GM21390 (cell line): ENCODE data around the gene LRRC3.

Experiments
- ATAC-seq: cut with Tn5 transposase; IDR thresholded peaks from one replicate; pipeline ENCODE4 v1.9.1; 2021; ENCODE audit not compliant: unreplicated experiment

LRRC3 gene

DNA sequence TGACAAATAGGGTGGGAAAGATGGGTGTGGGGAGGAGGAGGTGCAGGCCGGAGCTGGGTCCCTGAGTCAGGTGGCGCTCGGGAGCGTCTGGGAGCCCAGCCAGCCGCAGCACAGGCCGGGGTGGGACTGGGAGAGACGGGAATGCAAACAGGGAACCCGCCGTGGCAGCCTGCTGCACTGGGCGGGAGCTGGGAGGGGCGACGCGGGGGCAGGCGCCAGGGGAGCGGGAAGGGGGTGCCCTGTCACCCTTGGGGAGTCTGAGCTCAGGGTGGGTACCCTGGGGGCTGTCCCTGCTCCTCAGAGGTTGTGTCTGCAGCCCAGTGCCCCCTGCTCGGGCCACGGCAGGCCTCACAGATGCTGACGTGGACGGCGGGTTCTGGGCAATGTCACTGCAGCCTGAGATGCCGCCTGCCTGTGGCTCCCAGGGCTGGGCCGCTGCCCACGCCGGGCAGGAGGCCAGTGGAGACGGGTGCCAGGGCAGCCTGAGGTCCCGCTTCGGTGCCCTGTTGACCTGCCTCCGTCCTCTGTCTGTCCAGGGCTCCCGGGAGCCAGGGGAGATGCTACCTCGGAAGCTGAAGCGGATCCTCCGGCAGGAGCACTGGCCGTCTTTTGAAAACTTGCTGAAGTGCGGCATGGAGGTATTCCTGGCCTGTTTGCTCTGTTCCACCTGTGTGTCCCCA, 16.6 kb upstream of the LRRC3 start:
- no peak for ATAC-seq

DNA sequence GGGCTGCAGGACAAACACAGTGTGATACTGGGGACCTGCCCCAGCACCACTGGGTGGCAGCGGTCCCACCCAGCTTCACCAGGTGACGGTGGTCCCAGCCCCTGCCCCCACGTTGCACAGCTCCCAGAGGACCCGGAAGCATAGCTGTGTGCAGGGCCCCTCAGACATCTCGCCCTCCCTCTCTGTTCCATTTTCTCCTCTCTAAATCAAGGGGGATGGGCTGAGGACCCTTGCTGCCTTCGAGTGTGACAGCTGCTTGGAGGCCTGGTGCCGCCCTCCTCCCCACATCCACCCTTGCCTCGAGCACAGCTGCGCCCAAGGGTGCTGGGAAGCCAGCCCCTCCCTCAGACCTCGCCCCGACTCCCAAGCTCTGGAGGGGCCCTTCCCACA, 16.1 kb upstream of the LRRC3 start:
- ATAC-seq, result no peak

DNA sequence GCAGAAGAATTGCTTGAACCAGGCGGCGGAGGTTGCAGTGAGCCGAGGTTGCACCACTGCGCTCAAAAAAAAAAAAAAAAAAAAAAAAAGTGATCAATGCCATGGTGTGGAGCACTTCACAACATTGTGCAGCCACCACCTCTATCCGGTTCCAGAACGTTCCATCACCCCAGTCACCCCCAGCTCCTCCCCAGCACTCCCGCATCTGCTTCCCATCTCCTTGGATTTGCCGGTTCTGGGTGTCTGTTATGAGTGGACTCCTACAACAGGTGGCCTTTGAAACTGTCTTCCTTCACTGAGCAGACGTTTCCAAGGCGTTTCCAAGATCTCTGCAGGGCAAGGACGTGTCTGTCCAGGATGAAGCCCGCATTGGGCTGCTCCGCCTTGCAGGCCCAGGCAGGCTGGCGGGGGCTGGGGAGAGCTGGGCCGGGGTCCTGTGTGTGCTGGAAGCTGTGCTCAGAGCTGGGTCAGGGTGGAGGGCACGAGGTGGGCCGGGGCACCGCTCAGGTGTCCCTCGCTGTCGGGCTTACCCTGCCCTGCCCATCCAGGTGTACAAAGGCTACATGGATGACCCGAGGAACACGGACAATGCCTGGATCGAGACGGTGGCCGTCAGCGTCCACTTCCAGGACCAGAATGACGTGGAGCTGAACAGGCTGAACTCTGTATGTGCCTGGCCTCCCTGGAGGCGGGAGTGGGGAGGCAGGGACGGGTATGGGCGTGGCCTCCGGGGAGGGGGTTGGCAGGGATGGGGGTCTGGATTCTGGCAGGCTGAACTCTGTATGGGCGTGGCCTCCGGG, 14.9 kb upstream of the LRRC3 start:
- ATAC-seq, result no peak

DNA sequence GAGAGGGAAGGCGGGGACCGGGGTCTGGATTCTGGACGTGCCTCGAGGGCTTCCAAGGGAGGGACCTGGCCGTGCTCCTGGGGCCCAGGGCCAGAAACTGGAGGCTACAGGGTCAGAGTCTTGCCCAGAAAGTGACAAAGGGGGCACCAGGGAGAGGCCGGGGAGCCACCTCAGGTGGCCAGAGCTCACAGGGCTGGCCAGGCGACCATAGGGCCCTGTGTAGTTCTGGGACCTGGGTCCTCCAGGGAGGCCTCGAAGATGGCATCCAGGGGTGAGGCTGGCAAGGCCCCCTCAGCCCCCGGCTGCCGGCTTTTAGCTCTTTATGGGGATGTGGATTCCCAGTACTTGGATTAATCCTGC, 14.3 kb upstream of the LRRC3 start:
- ATAC-seq, result no peak

DNA sequence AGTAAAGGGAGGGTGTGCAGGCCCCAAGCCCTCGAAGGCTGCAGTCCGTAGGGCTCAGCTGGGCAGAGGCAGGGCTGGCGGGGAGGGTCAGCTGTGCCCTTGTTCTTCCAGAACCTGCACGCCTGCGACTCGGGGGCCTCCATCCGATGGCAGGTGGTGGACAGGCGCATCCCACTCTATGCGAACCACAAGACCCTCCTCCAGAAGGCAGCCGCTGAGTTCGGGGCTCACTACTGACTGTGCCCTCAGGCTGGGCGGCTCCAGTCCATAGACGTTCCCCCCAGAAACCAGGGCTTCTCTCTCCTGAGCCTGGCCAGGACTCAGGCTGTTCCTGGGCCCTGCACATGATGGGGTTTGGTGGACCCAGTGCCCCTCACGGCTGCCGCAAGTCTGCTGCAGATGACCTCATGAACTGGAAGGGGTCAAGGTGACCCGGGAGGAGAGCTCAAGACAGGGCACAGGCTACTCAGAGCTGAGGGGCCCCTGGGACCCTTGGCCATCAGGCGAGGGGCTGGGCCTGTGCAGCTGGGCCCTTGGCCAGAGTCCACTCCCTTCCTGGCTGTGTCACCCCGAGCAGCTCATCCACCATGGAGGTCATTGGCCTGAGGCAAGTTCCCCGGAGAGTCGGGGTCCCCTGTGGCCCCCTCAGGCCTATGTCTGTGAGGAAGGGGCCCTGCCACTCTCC, 13.6 kb upstream of the LRRC3 start:
- no peak for ATAC-seq

DNA sequence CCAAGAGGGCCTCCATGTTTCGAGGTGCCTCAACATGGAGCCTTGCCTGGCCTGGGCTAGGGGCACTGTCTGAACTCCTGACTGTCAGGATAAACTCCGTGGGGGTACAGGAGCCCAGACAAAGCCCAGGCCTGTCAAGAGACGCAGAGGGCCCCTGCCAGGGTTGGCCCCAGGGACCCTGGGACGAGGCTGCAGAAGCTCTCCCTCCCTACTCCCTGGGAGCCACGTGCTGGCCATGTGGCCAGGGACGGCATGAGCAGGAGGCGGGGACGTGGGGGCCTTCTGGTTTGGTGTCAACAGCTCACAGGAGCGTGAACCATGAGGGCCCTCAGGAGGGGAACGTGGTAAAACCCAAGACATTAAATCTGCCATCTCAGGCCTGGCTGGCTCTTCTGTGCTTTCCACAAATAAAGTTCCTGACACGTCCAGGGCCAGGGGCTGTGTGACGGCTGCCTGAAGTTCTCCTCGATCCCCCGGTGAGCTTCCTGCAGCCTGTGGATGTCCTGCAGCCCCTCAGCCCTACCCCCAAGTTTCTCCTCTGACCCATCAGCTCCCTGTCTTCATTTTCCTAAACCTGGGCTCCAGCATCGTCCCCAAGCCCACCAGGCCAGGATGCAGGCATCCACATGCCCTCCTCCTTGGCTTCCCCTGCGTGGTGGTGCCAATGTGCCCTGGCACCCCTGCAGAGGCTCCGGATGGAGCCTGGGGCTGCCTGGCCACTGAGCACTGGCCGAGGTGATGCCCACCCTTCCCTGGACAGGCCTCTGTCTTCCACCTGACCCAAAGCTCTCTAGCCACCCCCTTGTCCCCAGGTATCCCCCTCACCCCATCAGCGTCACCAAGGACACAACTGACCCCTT, 12.8 kb upstream of the LRRC3 start:
- no peak for ATAC-seq

DNA sequence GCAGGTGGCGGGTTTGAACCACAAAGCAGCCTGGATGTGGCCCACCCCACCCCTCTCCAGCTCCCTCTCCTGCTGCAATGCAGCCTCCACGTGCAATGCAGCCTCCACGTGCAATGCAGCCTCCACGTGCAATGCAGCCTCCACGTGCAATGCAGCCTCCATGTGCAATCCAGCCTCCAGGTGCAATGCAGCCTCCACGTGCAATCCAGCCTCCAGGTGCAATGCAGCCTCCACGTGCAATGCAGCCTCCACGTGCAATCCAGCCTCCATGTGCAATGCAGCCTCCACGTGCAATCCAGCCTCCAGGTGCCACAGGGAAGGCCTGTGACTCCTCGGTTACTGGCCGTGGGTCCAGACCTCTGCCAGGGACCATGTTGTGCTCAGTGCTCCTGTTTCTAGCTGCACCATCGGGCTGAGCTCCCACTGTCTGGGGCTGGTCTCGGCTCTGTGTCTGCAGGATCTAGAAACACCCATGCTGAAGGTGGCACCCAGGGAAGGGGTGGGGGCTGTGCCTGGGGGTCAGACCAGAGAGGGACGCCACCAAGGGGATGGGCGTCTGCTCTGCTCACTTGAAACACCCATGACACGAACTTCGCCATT, 11.9 kb upstream of the LRRC3 start:
- no peak for ATAC-seq

DNA sequence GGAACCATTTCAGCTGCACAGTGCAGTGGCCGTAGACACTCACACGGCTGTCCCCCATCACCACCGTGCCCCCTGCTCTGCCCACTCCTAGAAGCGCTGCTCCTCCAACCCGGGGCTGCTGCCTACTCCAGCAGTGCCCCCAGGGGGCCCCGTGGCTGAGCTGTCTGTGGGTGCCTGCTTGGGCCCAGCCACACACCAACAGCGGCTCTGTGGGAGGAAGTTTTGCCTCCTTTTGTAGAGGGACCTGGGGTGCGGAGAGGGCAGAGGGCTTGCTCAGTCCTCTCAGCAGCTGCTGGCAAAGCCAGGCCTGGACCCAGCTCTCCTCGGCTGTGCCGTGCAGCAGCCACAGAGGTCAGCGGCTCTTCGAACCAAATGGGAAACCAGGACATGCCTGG, 11.4 kb upstream of the LRRC3 start:
- ATAC-seq, result no peak

DNA sequence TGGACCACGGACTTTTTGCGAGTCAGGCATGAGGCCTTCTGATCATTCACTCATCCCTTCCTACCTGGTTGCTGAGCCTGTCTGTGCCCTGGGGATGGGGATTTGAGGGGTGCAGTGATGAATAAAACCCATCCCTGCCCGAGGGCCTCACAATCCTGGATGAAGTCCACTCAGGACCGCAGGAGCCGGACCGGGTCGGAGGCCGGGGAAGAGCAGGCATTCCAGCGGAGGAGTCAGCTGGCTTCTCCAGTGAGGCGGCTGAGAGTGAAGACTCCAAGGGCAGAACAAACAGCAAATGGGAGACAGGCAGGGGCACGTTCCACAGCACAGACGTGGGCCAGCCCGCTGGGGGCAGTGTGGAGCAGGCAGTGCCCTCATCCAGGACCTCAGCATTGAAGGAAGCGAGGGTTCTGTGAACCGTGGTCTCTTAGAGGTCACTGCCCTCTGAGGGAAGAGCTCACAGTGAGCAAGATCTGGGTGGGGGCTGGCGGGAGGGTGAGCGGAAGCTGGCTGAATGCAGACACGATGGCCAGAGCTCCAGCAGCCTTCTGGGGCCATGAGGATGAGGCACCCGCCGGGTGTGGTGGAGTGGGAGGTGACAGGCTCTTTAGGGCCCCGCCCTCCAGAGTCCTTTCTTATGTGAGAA, 10.9 kb upstream of the LRRC3 start:
- ATAC-seq, result no peak

DNA sequence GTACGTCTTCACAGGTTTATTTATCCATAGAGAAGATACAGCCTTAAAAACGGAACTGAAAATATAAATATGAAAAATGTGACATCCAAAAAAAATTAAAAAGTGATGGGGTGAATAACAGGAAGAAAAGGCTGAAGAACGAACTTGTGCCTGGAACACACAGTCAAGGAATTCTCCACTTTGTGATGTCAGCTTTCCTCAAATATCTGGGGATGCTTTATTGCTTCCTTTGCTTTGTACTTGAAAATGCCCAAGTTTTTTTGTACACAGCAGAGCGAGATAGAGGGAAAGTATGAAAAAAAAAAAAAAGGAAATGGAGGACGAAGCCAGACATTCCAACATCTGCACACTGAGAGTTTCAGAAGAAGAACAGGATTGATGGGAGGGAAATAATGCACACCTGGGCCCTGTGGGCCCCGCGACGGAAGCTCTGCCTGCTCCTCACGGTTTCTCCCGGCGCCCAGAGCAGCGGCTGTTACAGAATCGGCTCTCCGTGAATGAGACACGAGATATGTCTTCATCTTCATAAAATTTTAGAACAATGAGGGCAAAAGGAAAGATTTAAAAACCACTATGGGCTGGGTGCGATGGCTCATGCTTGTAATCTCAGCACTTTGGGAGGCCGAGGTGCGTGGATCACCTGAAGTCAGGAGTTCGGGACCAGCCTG, 10.0 kb upstream of the LRRC3 start:
- no peak for ATAC-seq

DNA sequence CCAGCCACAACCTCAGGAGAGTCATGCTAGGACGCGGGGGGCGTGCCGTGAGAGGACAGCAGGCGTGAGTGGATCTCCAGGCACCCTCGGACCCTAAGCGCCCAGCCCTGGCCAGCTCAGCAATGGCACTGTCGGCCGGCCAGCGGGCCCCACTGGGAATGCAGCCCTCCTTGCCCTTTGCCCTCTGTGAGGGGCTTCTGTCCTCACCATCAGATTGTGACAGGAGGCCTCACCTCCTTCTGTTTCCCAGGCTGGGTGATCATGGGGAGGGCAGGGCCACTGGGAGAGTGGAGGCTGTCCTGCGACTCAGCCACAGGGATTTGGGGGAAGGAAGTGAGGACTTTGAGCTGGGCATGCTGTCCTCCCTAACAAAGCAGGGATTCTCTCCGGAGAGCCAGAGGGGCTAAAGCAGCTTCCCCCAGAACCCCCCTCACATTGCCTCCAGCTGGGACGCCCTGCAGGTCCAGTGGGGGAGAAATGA, 6.6 kb upstream of the LRRC3 start:
- no peak for ATAC-seq

DNA sequence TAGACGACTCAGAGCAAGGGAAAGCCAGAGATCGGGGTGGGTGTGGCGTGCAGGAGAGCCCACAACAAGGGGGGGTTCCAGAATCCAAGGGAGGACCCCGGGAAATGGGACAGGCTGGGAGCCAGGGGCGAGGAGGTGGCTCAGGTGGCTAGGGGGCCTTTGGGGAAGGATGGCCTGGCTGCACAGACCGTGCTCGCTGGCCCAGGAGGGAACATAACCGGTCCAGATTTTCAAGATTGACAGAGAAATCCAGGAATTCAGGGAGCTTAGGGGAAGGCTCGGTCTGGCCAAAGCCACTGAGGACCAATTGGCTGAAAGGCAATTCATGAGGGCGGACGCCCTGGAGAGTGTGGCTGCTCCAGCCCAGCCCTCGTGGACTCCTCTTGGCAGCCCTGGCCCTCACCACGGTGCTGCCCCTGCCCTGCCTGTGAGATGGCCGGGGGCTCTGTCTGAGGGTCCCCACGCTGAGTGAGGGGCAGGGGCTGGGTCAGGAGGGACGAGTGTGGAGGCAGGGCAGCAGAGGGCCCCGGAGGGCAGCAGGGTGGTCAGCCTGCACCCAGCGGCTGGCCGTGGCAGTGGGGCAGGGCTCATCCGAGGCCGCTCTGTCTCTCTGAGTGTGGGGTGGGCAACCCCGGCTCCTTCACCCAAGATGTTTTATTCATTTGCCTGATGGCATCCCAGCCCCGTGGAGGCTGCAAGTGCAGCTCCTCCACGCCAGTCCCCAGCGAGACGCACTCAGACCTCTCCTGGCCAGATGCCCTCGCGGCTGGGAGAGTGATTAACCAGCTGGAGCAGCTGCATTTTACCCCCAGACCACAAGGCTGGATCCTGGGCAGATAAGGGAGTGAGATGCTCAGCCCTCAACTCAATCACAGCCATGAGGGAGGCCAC, 5.6 kb upstream of the LRRC3 start:
- ATAC-seq, result no peak

DNA sequence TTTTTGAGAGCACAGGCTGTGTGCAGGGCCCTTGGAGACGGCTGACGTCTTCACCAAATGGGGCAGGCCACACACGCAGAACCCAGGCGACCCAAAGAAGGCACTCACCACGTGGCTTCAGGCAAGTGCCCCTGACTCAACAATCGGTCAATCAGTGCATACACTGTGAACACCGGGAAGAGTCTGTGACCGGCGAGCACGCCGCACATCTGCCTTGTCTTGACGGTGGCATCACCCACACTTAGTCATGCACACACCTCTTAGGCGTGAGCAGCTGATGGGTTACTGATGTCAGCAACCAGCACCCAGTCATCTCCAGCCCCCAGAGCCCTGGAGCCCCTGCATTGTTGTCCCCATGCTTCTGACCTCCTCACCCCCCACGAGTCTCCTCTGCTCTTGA, 4.9 kb upstream of the LRRC3 start:
- ATAC-seq, result no peak

DNA sequence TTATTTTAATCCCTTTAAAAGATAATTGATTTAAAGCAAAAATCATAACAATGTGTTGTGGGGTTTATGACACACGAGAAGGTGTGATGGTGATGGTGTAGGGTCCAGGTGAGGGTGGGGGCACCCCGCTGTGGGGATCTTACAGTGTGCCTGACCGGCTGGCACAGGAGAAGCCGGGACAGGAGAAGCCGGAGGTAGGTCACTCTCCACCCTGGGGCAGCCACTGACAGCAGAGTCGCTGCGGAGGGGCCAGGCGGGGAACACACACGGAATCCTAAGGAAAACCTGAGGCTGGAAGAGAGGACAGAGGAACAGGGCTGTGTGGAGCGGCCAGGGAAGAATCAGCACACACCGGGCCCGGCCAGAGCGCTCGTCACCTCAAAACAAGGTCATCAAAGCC, 4.3 kb upstream of the LRRC3 start:
- ATAC-seq, result no peak

DNA sequence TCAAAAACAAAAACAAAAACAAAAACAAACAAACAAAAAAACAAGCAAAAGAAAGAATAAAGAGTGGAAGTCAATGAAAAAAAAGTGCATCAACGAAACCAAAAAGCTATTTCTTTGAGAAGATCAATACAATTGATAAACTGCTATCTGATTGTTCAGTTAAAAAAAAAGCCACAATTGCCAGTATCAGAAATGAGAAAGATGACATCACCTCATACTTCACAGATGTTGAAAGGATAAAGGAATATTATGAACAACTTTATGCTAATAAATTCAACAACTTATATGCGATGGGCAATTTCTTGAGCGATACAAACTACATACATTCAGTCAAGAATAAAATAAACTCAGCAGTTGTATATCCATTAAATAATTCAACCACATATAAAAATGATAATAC, 2.2 kb upstream of the LRRC3 start:
- no peak for ATAC-seq

DNA sequence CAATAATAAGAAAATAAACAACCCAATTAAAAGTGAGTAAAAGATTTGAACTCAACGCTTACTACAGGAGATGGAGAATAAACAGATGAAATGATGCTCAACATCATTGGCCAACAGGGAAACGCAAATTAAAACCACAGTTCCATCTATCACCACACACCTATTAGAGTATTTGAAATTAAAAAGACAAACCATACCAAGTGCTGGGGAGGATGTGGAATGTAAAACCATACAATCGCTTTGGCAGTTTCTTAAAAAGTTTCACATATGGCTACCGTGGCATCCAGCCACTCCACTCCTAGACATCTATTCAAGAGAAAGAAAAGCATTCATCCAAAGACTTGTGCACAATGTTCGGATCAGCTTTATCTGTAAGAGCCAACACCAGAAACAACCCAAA, 1.3 kb upstream of the LRRC3 start:
- no peak for ATAC-seq

DNA sequence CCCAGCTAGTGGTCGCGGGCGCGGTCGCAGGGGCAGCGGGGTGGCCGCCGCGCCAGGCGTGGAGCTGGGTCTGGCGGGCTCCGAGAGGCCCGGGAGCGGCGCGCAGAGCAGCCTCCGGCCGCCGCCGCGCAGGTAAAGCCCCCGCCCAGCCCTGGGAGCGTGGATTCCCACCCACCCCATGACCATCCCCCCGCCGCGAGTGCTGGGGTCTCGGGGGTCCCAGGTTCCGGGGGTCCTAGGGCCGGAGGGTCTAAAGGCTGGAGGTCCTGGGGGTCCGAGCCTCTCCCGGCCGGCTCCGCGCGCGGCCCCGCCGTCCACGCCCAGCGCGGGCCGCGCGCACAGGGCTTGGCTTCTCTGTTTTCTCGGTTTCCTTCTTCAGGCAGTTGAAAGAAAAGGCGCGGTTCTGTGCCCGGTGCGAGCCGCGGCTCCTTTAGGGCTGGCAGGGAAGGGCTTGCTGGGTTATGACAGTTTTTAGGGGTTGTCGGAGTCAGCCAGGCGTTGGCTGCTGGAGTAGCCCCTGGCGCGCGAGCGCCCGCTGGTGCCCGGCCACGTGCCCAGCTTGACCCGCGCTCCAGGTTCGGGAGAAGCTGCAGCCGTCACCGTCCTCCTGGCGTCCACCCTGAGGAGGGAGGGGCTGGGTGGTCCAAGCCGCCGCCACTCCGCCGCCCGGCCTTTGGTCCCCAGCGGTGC, 359 bp downstream of the LRRC3 start:
- no peak for ATAC-seq

DNA sequence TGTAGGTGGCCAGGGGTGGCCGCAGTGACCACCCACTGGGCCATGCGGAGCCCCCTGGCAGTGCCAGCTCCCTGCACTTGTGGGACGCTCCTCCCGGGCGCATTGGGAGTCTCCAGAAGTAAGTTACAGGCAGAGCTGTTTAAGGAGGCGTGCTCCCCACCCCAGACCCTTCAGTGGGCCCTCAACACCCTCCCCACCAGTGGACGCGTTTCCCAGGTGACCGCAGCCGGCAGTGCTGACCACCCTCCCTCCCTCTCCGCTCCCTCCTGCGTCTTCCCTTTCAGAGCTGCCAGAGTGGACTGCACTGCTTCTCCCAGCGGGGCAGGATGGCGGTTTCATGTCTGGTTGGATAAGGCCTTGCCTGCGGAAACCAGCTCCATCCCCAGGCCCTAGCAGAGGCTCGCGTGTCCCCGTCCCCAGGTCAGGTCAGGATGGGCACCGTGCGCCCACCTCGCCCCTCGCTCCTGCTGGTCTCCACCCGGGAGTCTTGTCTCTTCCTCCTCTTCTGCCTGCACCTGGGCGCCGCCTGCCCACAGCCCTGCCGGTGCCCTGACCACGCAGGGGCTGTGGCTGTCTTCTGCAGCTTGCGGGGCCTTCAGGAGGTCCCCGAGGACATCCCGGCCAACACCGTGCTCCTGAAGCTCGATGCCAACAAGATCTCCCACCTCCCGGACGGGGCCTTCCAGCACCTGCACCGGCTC, 1.1 kb downstream of the LRRC3 start:
- no peak for ATAC-seq
